HG02884 (cell line): Measurements from ENCODE around the gene IKBKE.

Source experiments
- ATAC-seq: cut with Tn5 transposase; IDR thresholded peaks from one replicate; pipeline ENCODE4 v1.9.1; 2021; ENCODE audit warnings: mild to moderate bottlenecking, moderate library complexity; ENCODE audit not compliant: unreplicated experiment

IKBKE gene

DNA sequence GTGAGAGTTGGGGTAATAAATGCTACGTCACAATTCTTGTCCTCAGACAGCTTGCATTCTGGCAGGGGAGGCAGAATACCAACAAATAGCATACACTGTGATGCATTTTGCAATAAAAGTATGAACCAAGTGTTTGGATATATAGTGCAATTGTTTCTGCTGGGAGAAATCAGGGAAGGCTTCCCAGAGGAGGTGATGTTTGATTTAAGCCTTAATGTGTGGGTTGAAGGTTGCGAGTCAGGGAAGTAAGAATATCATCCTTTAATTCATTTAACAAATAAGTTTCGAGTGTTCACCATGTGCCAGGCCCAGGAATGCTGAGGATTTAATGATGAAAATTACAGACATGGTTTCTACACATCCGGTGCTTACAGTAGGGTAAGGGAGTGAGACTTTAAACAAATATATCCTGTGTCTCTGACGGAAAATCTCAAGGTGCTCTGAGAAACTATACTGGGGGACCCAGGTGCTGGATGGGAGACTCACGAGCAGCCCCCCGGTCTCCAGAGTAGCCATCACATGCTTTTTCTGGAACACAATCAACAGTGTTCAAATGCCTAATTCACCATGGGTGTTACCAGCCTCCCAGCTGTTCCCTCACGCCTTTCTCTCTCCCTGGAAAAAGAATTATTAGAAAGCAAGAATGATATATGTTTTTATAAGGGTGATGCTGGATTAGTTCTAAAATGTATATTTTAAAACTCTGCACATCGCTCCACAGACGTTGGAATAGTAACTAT, 68.8 kb downstream of the IKBKE start:
- ATAC-seq: no peak

GRCh38 chr1:206540044-206540780, 69.9 kb downstream of the IKBKE start:
- no peak for ATAC-seq

GRCh38 chr1:206541236-206541833, 71.1 kb downstream of the IKBKE start:
- no peak for ATAC-seq

DNA sequence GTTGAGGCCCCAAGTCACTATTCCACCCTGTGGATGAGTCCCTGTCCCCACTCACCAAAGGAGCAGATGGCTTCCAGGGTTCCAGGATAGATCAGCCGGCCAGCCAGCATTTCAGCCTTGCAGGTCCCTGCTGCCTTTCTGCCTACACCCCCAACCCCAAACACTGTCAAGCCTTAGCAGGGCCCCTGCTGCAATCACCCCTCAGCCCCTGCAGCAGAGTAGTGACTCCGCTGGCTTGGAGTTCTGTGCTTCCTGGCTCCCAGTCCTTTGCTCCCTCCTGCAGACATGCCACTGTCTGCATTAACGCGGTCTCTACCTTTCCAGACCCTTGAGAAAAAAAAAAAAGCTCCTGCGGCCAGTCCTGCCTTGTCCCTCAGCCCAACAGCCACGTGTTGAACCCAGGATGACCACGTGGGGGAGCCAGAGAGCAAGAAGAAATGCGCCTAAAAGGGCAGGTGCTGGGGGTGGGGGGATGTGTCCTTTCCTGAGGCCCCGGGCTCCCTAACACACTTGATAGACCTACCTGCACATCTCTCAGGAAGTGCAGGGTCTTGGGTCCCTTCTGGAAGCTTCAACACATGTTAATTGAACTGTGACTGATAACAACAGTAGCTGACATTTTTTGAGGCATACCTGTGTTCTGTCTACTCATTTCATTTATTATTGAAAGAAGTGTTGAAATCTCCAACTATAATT, 74.4 kb downstream of the IKBKE start:
- no peak for ATAC-seq

GRCh38 chr1:206545351-206545750, 75.1 kb downstream of the IKBKE start:
- ATAC-seq: no peak
